ENCODE data around the gene C7orf33.

DNA sequence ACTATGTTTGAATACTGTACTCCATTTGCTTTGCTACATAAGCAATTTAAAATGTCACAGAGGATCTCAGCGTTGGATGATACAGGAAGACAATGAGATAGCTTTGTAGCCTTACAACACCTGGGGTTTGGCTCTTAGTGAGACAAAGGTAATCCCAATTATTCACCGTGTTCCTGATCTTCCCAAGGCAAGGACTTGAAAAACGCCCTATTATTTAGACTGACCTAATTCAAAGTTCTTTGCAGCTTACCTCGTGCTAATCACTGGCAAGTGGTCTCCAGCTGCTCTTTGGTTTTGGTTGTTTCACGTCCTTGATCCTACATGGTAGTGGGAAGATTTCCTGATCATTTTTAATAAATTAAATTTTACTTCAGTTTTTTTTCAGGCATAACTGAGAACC lies 23.0 kb upstream of the C7orf33 start:
- no peak for TF ChIP-seq PTBP1 (IDR thresholded peaks at IDR 0.05; ENCODE audit: low read depth, low read length, poor library complexity, severe bottlenecking)
- TF ChIP-seq, protein P1, sequence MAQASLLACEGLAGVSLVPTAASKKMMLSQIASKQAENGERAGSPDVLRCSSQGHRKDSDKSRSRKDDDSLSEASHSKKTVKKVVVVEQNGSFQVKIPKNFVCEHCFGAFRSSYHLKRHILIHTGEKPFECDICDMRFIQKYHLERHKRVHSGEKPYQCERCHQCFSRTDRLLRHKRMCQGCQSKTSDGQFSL (CRISPR knock-in tag; IDR thresholded peaks at IDR 0.05): no peak
- no peak for TF ChIP-seq TCF7L2 (IDR thresholded peaks at IDR 0.05; ENCODE audit: low read depth, low read length)
- no peak for TF ChIP-seq PPARG (CRISPR knock-in tag; conservative IDR thresholded peaks at IDR 0.05)
- no peak for TF ChIP-seq NR2C2 (CRISPR knock-in tag; IDR thresholded peaks at IDR 0.05; ENCODE audit: borderline replicate concordance)
- TF ChIP-seq POLR2A (IDR thresholded peaks at IDR 0.05; ENCODE audit: insufficient read depth in 1 of 2, low read depth in 2 of 2, low read length in 2 of 2): no peak
- no peak for TF ChIP-seq ELF4 (CRISPR knock-in tag; IDR thresholded peaks at IDR 0.05; ENCODE audit: borderline replicate concordance)
- no peak for TF ChIP-seq POLR2AphosphoS5 (IDR thresholded peaks at IDR 0.05; ENCODE audit: low read depth, low read length)
- TF ChIP-seq SMAD3 (CRISPR knock-in tag; IDR thresholded peaks at IDR 0.05): no peak
- no peak for TF ChIP-seq TAF1 (CRISPR knock-in tag; IDR thresholded peaks at IDR 0.05)
